ENCODE data around the gene CPNE6. TPM values are rescaled to one million over a fixed set of nuclear protein-coding genes. Genes with fewer than 3 reads are reported as not detected.

CPNE6 gene
- polyA plus RNA-seq, 3 donors: not detected

DNA sequence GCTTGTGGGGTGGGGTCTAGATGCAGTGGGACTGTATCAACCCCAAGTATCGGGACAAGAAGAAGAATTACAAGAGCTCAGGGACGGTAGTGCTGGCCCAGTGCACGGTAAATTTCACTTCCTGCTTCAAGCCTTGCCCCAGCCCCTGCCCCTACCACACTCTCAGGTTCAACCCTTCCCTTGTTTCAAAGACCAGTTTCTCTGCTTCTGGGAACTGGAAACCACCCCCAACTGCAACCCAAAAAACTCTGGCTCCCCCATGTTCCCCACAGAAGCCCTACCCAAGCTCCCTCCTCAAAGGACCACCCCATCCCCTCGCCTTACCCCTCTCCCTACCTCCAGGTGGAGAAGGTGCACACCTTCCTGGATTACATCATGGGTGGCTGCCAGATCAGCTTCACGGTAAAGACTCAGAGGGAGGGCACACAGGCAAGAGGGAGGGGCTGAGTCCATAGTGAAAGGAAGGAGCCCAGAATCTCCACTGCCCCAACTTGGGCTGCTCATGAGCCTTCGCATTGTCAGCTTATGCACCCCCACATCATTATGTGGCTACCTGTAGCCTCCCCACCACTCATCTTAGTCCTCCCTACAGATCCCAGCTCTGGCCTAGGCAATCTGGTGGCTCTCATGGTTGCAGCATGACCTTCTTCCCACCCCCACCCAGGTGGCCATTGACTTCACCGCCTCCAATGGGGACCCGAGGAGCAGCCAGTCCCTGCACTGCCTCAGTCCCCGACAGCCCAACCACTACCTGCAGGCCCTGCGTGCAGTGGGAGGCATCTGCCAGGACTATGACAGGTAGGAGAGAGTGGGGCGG is 4.3 kb downstream of the CPNE6 start:
- peaks cover 0 to 5% of the 10 kb centered on the region in 2 donors for H3K36me3 Mint-ChIP-seq
- Histone ChIP-seq H3K9ac (ENCODE audit: insufficient read depth, low read length, poor library complexity, severe bottlenecking) (no peak overlapping the region), H3K4me2 (replicated peaks; ENCODE audit: extremely low read depth, low read length, poor library complexity, severe bottlenecking) (no peak overlapping the region), H2AFZ (ENCODE audit: insufficient read depth, low read depth, low read length, poor library complexity, severe bottlenecking) (no peak overlapping the region), H3K9me3 (replicated peaks in 1 of 2; ENCODE audit: control insufficient read depth in 1 of 2, insufficient read depth in 1 of 2, low read length in 2 of 2) (no peaks in the 10 kb centered on the region), H3K4me3 (replicated peaks in 1 of 3; ENCODE audit: low read depth in 2 of 3, low read length in 3 of 3) (no peak overlapping the region), H4K20me1 (ENCODE audit: insufficient read depth, low read length) (no peaks in the 10 kb centered on the region), H3K79me2 (ENCODE audit: insufficient read depth, low read length) (no peaks in the 10 kb centered on the region), H3K36me3 (replicated peaks in 1 of 2; ENCODE audit: control insufficient read depth in 1 of 2, insufficient read depth in 2 of 2, low read length in 2 of 2) (no peaks in the 10 kb centered on the region), H3K4me1 (ENCODE audit: control insufficient read depth in 1 of 2, insufficient read depth in 2 of 2, low read length in 2 of 2) (peaks cover 2 to 7% of the 10 kb centered on the region in 2 donors), H3K27ac (ENCODE audit: low read depth in 1 of 2, low read length in 2 of 2) (no peak overlapping the region), H3K27me3 (ENCODE audit: control insufficient read depth in 2 of 2, insufficient read depth in 2 of 2, low read length in 2 of 2) (peaks cover 8 to 14% of the 10 kb centered on the region in 2 donors)
- peaks cover 19% of the 10 kb centered on the region for H3K4me1 Mint-ChIP-seq
- no peak overlapping the region for H3K4me3 Mint-ChIP-seq
- intact Hi-C loops (cut with micrococcal nuclease): no loop called here
- no peak overlapping the region for H3K27ac Mint-ChIP-seq
- WGBS (ENCODE audit: insufficient coverage): 67% methylated on average over 6 of the region's 11 CpGs
- TF ChIP-seq, protein P1, sequence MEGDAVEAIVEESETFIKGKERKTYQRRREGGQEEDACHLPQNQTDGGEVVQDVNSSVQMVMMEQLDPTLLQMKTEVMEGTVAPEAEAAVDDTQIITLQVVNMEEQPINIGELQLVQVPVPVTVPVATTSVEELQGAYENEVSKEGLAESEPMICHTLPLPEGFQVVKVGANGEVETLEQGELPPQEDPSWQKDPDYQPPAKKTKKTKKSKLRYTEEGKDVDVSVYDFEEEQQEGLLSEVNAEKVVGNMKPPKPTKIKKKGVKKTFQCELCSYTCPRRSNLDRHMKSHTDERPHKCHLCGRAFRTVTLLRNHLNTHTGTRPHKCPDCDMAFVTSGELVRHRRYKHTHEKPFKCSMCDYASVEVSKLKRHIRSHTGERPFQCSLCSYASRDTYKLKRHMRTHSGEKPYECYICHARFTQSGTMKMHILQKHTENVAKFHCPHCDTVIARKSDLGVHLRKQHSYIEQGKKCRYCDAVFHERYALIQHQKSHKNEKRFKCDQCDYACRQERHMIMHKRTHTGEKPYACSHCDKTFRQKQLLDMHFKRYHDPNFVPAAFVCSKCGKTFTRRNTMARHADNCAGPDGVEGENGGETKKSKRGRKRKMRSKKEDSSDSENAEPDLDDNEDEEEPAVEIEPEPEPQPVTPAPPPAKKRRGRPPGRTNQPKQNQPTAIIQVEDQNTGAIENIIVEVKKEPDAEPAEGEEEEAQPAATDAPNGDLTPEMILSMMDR (IDR thresholded peaks at IDR 0.05): no peak
- peaks cover 0 to 4% (median 1%) of the 10 kb centered on the region in 7 donors for H3K9me3 Mint-ChIP-seq
- peaks cover 21 to 26% (median 25%) of the 10 kb centered on the region in 3 donors for H3K27me3 Mint-ChIP-seq (ENCODE audit: low read depth in 3 of 3)
- DNase-seq: no peak

DNA sequence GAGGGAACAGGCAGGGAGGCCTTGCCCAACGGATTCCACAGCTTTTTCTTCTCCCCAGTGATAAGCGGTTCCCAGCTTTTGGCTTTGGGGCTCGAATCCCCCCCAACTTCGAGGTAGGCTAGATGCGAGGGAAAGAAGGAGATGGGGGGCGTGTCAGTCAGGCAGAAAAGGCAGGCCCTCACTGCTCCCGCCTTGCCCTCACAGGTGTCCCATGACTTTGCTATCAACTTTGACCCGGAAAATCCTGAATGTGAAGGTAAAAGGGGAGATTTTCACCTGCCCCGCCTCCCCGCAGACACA is 4.9 kb downstream of the CPNE6 start:
- peaks cover 9 to 18% of the 10 kb centered on the region in 2 donors for H3K27me3 ChIP-seq (ENCODE audit: control insufficient read depth in 2 of 2, insufficient read depth in 2 of 2, low read length in 2 of 2)
- Mint-ChIP-seq H3K36me3 (peaks cover 0 to 5% of the 10 kb centered on the region in 2 donors), H3K9me3 (peaks cover 0 to 7% (median 2%) of the 10 kb centered on the region in 7 donors), H3K4me1 (peaks cover 20% of the 10 kb centered on the region), H3K27ac (no peak overlapping the region), H3K27me3 (ENCODE audit: low read depth in 3 of 3) (peaks cover 25 to 31% (median 29%) of the 10 kb centered on the region in 3 donors), H3K4me3 (no peak overlapping the region)
- DNase-seq: no peak
- H2AFZ ChIP-seq (ENCODE audit: insufficient read depth, low read depth, low read length, poor library complexity, severe bottlenecking): no peak overlapping the region
- intact Hi-C loops (cut with micrococcal nuclease): no loop called here
- no peaks in the 10 kb centered on the region for H3K36me3 ChIP-seq (replicated peaks in 1 of 2; ENCODE audit: control insufficient read depth in 1 of 2, insufficient read depth in 2 of 2, low read length in 2 of 2)
- H3K27ac ChIP-seq (ENCODE audit: low read depth in 1 of 2, low read length in 2 of 2): no peak overlapping the region
- H3K4me2 ChIP-seq (replicated peaks; ENCODE audit: extremely low read depth, low read length, poor library complexity, severe bottlenecking): no peak overlapping the region
- WGBS (ENCODE audit: insufficient coverage): 92% methylated on average over 6 of the region's 10 CpGs
- no peaks in the 10 kb centered on the region for H4K20me1 ChIP-seq (ENCODE audit: insufficient read depth, low read length)
- no peaks in the 10 kb centered on the region for H3K79me2 ChIP-seq (ENCODE audit: insufficient read depth, low read length)
- no peaks in the 10 kb centered on the region for H3K9me3 ChIP-seq (replicated peaks in 1 of 2; ENCODE audit: control insufficient read depth in 1 of 2, insufficient read depth in 1 of 2, low read length in 2 of 2)
- TF ChIP-seq, protein P1 (IDR thresholded peaks at IDR 0.05): no peak
- no peak overlapping the region for H3K4me3 ChIP-seq (replicated peaks in 1 of 3; ENCODE audit: low read depth in 2 of 3, low read length in 3 of 3)
- no peak overlapping the region for H3K9ac ChIP-seq (ENCODE audit: insufficient read depth, low read length, poor library complexity, severe bottlenecking)
- H3K4me1 ChIP-seq (ENCODE audit: control insufficient read depth in 1 of 2, insufficient read depth in 2 of 2, low read length in 2 of 2): peaks cover 6 to 12% of the 10 kb centered on the region in 2 donors
